DND-41 (cell line): ENCODE measurements around the gene KCNJ15.

Source experiments
- ATAC-seq: fragments of 200-7000 bp; cut with Tn5 transposase; 3 replicates; pipeline ENCODE4 v1.9.1; 2021; ENCODE audit warnings: low read depth; ENCODE audit not compliant: insufficient read depth
- DNase-seq: peaks from one replicate; pipeline ENCODE4 v3.0.0-alpha.2; 2020
- H2AFZ ChIP-seq: 2 replicates; pipeline ENCODE4 v1.6.0; 2012; ENCODE audit warnings: low read depth, low read length
- H3K27ac ChIP-seq: 2 replicates; pipeline ENCODE4 v1.5.1; 2012; ENCODE audit warnings: low read length, inconsistent platforms
- H3K27me3 ChIP-seq: fragments of 200-600 bp; sonication (generic); 2 replicates; pipeline ENCODE4 v1.6.0; 2012; ENCODE audit warnings: low read length, mild to moderate bottlenecking, inconsistent platforms; ENCODE audit not compliant: insufficient read depth, poor library complexity
- H3K36me3 ChIP-seq: 2 replicates; pipeline ENCODE4 v1.5.1; 2012; ENCODE audit warnings: low read length, inconsistent platforms; ENCODE audit not compliant: insufficient read depth
- H3K4me1 ChIP-seq: 2 replicates; pipeline ENCODE4 v1.5.1; 2012; ENCODE audit warnings: mild to moderate bottlenecking, low read length; ENCODE audit not compliant: insufficient read depth
- H3K4me2 ChIP-seq: 2 replicates; pipeline ENCODE4 v1.6.0; 2012; ENCODE audit warnings: mild to moderate bottlenecking, moderate library complexity, low read length, inconsistent platforms; ENCODE audit not compliant: insufficient read depth
- H3K4me3 ChIP-seq, 2 experiments: fragments of 200-600 bp in 1 of 2; shearing (Covaris generic) in 1 of 2; 2 replicates each; pipeline ENCODE4 v1.5.1; 2012 to 2016; ENCODE audit warnings: inconsistent platforms in 2 of 2, low read length in 2 of 2, mild to moderate bottlenecking in 2 of 2, low read depth in 1 of 2, moderate library complexity in 1 of 2
- H3K79me2 ChIP-seq: 2 replicates; pipeline ENCODE4 v1.6.0; 2012; ENCODE audit warnings: low read length, inconsistent platforms; ENCODE audit not compliant: insufficient read depth
- H3K9ac ChIP-seq: 2 replicates; pipeline ENCODE4 v1.6.0; 2012; ENCODE audit warnings: low read depth, mild to moderate bottlenecking, inconsistent platforms, low read length, moderate library complexity
- H3K9me3 ChIP-seq: 2 replicates; pipeline ENCODE4 v1.5.1; 2012; ENCODE audit warnings: low read length, moderate library complexity, mild to moderate bottlenecking, inconsistent platforms; ENCODE audit not compliant: insufficient read depth, severe bottlenecking
- H4K20me1 ChIP-seq: 2 replicates; pipeline ENCODE4 v1.6.0; 2012; ENCODE audit warnings: low read length; ENCODE audit not compliant: insufficient read depth
- CTCF ChIP-seq: IDR thresholded peaks from 2 replicates; pipeline ENCODE4 v1.5.1; 2012; ENCODE audit warnings: borderline replicate concordance, low read length, moderate library complexity, mild to moderate bottlenecking; ENCODE audit not compliant: poor library complexity, severe bottlenecking; ENCODE audit errors: extremely low read depth
- EZH2 ChIP-seq: IDR thresholded peaks from 3 replicates; pipeline ENCODE4 v1.6.1; 2012; ENCODE audit warnings: borderline replicate concordance, low read depth, mild to moderate bottlenecking, moderate library complexity, low read length, inconsistent platforms; ENCODE audit not compliant: severe bottlenecking

Gene KCNJ15

GRCh38 chr21:38219049-38219628 lies 37.7 kb upstream of the KCNJ15 start:
- TF ChIP-seq EZH2 (no peak), CTCF (peak; percentile 95)
- H3K9ac ChIP-seq, result no peak overlapping the region
- no peaks in the 10 kb centered on the region for H3K79me2 ChIP-seq
- H3K36me3 ChIP-seq, result no peaks in the 10 kb centered on the region
- H3K27me3 ChIP-seq, result peaks cover 5% of the 10 kb centered on the region
- no peak overlapping the region for H3K4me2 ChIP-seq
- peak; percentile 60 for DNase-seq
- no peak overlapping the region for H2AFZ ChIP-seq
- peaks cover 16% of the 10 kb centered on the region for H3K9me3 ChIP-seq
- no peak overlapping the region for H3K27ac ChIP-seq
- H3K4me3 ChIP-seq, result no peak overlapping the region
- no peaks in the 10 kb centered on the region for H4K20me1 ChIP-seq
- no peaks in the 10 kb centered on the region for H3K4me1 ChIP-seq
- ATAC-seq, result peak; percentile 74

- H3K4me2 ChIP-seq, result no peak overlapping the region
- H3K36me3 ChIP-seq, result no peaks in the 10 kb centered on the region
- TF ChIP-seq EZH2, result no peak
- TF ChIP-seq CTCF, result no peak
- H3K4me3 ChIP-seq, result no peak overlapping the region
- no peaks in the 10 kb centered on the region for H3K79me2 ChIP-seq
- DNase-seq (no peak), ATAC-seq (no peak)
- H3K27me3 ChIP-seq, result no peaks in the 10 kb centered on the region
- no peaks in the 10 kb centered on the region for H3K4me1 ChIP-seq
- peaks cover 26% of the 10 kb centered on the region for H3K9me3 ChIP-seq
- H2AFZ ChIP-seq, result no peak overlapping the region
- H3K27ac ChIP-seq, result no peak overlapping the region
- H4K20me1 ChIP-seq, result no peaks in the 10 kb centered on the region
- no peak overlapping the region for H3K9ac ChIP-seq
These were observed 36.5 kb upstream of the KCNJ15 start for GRCh38 chr21:38220270-38220737.

- ATAC-seq, result no peak
- Histone ChIP-seq H3K79me2 (no peaks in the 10 kb centered on the region), H3K4me2 (no peak overlapping the region), H3K27ac (no peak overlapping the region), H3K36me3 (no peaks in the 10 kb centered on the region), H3K4me1 (no peaks in the 10 kb centered on the region), H3K9ac (no peak overlapping the region), H3K27me3 (no peaks in the 10 kb centered on the region), H2AFZ (no peak overlapping the region), H3K4me3 (no peak overlapping the region), H4K20me1 (no peaks in the 10 kb centered on the region), H3K9me3 (peaks cover 33% of the 10 kb centered on the region)
- no peak for TF ChIP-seq EZH2
- no peak for TF ChIP-seq CTCF
- no peak for DNase-seq
These were observed 35.2 kb upstream of the KCNJ15 start for GRCh38 chr21:38221594-38221993.
